ENCODE measurements around the gene METTL15.
A peak's percentile ranks its signal among the peaks of the same experiment; 100 is the strongest.
"Not testable (repeated sequence)": the region's sequence is repeated elsewhere in the genome, so short reads cannot be mapped to it uniquely, and the experiment has no call there.

The METTL15 gene

DNA sequence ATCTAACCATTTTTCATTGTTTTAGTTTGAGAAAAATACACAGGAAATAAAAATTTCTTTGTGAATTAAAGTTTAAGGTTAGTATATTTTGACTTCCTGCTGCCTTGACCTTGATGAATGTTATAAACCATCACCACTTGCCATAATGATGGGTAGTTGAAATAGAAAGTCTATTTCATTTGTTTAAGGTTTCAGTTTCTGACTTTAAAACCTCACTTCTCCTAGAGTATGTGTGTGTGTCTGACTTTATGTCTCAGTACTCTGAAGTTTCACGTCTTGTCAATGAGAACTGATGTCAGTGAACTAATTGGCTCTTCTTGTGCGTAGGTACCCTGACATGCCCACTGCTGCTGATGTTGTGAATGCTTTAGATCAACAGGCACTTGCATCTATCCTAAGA is 188.2 kb downstream of the METTL15 start:
- DNase-seq (ENCODE audit: low read depth): no peak
- Histone ChIP-seq H3K9me3 (ENCODE audit: control insufficient read depth, low read length) (no peaks in the 10 kb centered on the region), H3K27me3 (replicated peaks; ENCODE audit: control insufficient read depth, insufficient read depth, low read length) (no peaks in the 10 kb centered on the region), H3K4me1 (ENCODE audit: control insufficient read depth, insufficient read depth, low read length) (no peaks in the 10 kb centered on the region), H3K4me3 (ENCODE audit: low read length) (no peak overlapping the region), H3K9ac (ENCODE audit: low read length) (no peak overlapping the region), H3K36me3 (ENCODE audit: control insufficient read depth, insufficient read depth, low read length, severe bottlenecking) (peaks cover 16% of the 10 kb centered on the region)

DNA sequence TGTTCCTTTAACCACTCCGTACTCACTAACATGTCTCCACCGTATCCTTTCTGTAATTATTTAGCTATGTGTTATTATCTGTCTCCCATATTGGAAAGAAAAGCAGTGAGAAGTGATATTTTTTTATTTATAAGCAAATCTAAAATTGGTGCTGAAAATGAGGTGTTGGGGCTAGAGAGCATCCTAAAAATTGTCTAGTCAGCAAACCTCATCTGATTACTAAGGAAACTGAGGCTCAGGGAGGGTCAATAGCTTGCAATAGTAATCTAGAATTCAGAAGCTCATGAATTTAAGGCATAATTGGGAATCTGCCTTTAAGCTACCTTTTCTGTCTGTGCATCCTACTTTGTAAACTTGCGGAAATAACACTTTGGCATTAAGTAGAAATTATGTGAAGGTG is 190.0 kb downstream of the METTL15 start:
- no peak for DNase-seq (ENCODE audit: low read depth)
- no peaks in the 10 kb centered on the region for H3K4me1 ChIP-seq (ENCODE audit: control insufficient read depth, insufficient read depth, low read length)
- peaks cover 16% of the 10 kb centered on the region for H3K36me3 ChIP-seq (ENCODE audit: control insufficient read depth, insufficient read depth, low read length, severe bottlenecking)
- H3K4me3 ChIP-seq (ENCODE audit: low read length): no peak overlapping the region
- no peaks in the 10 kb centered on the region for H3K27me3 ChIP-seq (replicated peaks; ENCODE audit: control insufficient read depth, insufficient read depth, low read length)
- H3K9ac ChIP-seq (ENCODE audit: low read length): no peak overlapping the region
- no peaks in the 10 kb centered on the region for H3K9me3 ChIP-seq (ENCODE audit: control insufficient read depth, low read length)

DNA sequence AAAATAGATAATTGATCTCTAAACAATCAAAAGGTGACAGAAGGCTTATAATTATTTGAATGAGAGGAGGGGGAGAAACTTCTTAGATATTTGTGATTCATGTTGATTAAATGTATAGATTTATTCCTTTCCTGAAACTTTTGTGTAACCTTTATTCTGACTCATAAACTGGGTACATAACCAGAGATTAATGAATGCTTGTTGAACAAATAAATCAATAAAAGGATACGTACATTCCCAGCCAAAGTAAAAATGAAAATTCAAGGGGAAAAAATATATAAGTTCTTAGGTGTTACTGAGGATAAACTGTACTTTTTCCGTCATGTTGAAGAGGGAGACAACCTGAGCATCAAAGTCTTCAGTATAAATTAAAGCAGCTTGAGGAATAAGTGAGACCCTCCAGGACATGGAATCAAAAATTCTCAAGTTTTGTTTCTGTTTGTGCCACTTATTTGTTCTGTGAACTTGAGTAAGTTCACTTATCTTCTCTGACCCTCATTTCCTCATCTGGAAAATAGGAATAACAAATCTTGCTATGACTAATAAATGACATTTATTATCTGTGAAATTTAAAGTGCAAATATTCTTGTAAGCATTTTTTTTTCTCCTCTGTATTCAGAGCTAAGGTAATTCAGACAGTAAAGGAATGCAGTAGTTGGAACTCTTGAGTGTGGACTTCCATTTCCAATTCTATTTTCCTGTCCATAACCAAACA is 195.4 kb downstream of the METTL15 start:
- no peak for DNase-seq (ENCODE audit: low read depth)
- Histone ChIP-seq H3K4me1 (ENCODE audit: control insufficient read depth, insufficient read depth, low read length) (peaks cover 5% of the 10 kb centered on the region), H3K36me3 (ENCODE audit: control insufficient read depth, insufficient read depth, low read length, severe bottlenecking) (peaks cover 12% of the 10 kb centered on the region), H3K27me3 (replicated peaks; ENCODE audit: control insufficient read depth, insufficient read depth, low read length) (no peaks in the 10 kb centered on the region), H3K9ac (ENCODE audit: low read length) (no peak overlapping the region), H3K9me3 (ENCODE audit: control insufficient read depth, low read length) (no peaks in the 10 kb centered on the region), H3K4me3 (ENCODE audit: low read length) (no peak overlapping the region)

DNA sequence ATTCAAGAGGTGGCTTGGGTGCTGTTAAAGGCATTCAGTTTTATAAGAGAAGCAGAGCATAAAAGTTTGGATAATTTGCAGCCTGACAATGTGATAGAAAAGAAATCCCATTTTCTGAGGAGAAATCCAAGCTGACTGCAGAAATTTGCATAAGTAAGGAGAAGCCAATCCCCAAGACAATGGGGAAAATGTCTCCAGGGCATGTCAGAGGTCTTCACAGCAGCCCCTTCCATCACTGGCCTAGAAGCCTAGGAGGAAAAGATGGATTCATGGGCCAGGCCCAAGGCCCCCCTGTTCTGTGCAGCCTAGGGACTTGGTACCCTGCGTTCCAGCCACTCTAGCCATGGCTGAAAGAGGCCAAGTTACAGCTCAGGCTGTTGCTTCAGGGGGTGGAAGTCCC is 207.3 kb downstream of the METTL15 start:
- Histone ChIP-seq H3K36me3 (ENCODE audit: control insufficient read depth, insufficient read depth, low read length, severe bottlenecking) (peaks cover 7% of the 10 kb centered on the region), H3K9me3 (ENCODE audit: control insufficient read depth, low read length) (no peaks in the 10 kb centered on the region), H3K27me3 (replicated peaks; ENCODE audit: control insufficient read depth, insufficient read depth, low read length) (no peaks in the 10 kb centered on the region), H3K4me3 (ENCODE audit: low read length) (no peak overlapping the region), H3K4me1 (ENCODE audit: control insufficient read depth, insufficient read depth, low read length) (no peaks in the 10 kb centered on the region), H3K9ac (ENCODE audit: low read length) (no peak overlapping the region)
- DNase-seq (ENCODE audit: low read depth): no peak

DNA sequence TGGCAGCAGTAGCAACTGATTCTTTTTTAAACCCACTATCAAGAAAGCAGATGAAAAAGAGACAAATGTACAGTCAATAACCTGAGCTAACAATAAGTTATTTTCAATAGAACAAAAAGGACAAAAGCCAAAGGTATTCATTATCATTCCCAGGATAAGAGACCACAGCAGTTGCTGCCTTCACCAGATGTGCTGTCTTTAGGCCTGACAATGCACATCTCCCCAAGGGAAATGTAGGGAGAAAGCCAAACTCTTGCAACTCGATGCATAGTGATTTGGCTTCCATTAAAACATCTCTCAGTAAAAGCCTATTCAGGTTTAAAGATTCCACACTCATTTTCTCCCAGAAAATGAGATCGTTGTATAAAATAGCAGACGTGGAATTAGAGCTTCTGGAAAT is 210.7 kb downstream of the METTL15 start:
- Histone ChIP-seq H3K36me3 (ENCODE audit: control insufficient read depth, insufficient read depth, low read length, severe bottlenecking) (peaks cover 7% of the 10 kb centered on the region), H3K4me1 (ENCODE audit: control insufficient read depth, insufficient read depth, low read length) (no peaks in the 10 kb centered on the region), H3K4me3 (ENCODE audit: low read length) (no peak overlapping the region), H3K9me3 (ENCODE audit: control insufficient read depth, low read length) (no peaks in the 10 kb centered on the region), H3K9ac (ENCODE audit: low read length) (no peak overlapping the region), H3K27me3 (replicated peaks; ENCODE audit: control insufficient read depth, insufficient read depth, low read length) (no peaks in the 10 kb centered on the region)
- no peak for DNase-seq (ENCODE audit: low read depth)

DNA sequence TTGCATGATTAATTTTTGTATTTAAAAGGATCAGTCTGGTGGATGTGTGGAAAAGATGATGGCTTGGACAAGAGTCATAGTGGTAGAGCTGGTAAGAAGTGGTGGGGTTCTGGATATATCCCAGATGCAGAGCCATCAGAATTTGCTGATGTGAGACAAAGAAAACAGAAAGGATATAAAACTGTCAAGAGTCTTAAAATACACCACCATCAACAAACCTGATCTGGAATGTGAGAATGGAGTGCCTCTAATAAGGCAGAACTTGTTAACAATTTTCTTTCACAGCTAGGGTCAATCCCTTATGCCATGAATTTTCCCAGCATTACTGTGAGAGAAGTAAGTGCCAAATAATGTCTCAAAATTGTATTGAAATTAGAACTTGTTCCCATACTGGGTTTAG is 215.4 kb downstream of the METTL15 start:
- Histone ChIP-seq H3K4me1 (ENCODE audit: control insufficient read depth, insufficient read depth, low read length) (no peaks in the 10 kb centered on the region), H3K4me3 (ENCODE audit: low read length) (no peak overlapping the region), H3K9me3 (ENCODE audit: control insufficient read depth, low read length) (no peaks in the 10 kb centered on the region), H3K9ac (ENCODE audit: low read length) (no peak overlapping the region), H3K27me3 (replicated peaks; ENCODE audit: control insufficient read depth, insufficient read depth, low read length) (no peaks in the 10 kb centered on the region), H3K36me3 (ENCODE audit: control insufficient read depth, insufficient read depth, low read length, severe bottlenecking) (peaks cover 5% of the 10 kb centered on the region)
- DNase-seq (ENCODE audit: low read depth): no peak

DNA sequence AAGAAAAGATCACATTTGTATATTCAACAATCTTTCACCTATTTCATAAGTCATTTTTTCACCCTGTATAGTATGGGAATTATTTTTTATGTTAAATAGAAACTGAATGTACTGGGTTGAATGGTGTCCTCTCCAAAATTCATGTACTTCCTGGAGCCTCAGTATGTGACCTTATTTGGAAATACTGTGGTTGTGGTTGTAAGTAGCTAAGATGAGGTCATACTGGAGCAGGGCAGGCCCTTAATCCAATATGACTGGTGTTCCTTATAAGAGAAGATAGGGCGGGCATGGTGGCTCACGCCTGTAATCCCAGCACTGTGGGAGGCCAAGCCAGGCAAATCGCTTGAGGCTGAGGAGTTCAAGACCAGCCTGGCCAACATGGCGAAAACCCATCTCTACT is 224.2 kb downstream of the METTL15 start:
- not testable (repeated sequence) for H3K4me3 ChIP-seq (ENCODE audit: low read length); H3K36me3 ChIP-seq (ENCODE audit: control insufficient read depth, insufficient read depth, low read length, severe bottlenecking); H3K27me3 ChIP-seq (replicated peaks; ENCODE audit: control insufficient read depth, insufficient read depth, low read length); H3K4me1 ChIP-seq (ENCODE audit: control insufficient read depth, insufficient read depth, low read length); DNase-seq (ENCODE audit: low read depth); H3K9me3 ChIP-seq (ENCODE audit: control insufficient read depth, low read length); H3K9ac ChIP-seq (ENCODE audit: low read length)

DNA sequence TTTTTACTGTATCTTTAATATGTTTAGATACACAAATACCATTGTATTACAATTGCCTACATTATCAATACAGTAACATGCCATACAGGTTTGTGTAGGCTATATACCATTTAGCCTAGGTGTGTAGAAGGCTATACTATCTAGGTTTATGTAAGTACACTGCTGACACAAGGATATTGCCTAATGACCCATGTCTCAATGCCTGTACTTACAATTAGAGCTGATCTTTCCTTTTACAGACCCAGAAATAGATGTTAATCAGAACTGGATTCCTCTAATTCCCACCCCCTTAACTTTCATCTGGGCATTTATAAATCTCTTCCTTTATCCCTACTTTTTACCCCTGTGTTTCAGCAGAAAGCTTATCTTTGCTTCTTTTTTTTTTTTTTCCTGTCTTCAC is 229.5 kb downstream of the METTL15 start:
- Histone ChIP-seq H3K9me3 (ENCODE audit: control insufficient read depth, low read length) (peaks cover 18% of the 10 kb centered on the region), H3K36me3 (ENCODE audit: control insufficient read depth, insufficient read depth, low read length, severe bottlenecking) (no peaks in the 10 kb centered on the region), H3K27me3 (replicated peaks; ENCODE audit: control insufficient read depth, insufficient read depth, low read length) (no peaks in the 10 kb centered on the region), H3K9ac (ENCODE audit: low read length) (no peak overlapping the region), H3K4me1 (ENCODE audit: control insufficient read depth, insufficient read depth, low read length) (peaks cover 1% of the 10 kb centered on the region), H3K4me3 (ENCODE audit: low read length) (no peak overlapping the region)
- DNase-seq (ENCODE audit: low read depth): no peak

DNA sequence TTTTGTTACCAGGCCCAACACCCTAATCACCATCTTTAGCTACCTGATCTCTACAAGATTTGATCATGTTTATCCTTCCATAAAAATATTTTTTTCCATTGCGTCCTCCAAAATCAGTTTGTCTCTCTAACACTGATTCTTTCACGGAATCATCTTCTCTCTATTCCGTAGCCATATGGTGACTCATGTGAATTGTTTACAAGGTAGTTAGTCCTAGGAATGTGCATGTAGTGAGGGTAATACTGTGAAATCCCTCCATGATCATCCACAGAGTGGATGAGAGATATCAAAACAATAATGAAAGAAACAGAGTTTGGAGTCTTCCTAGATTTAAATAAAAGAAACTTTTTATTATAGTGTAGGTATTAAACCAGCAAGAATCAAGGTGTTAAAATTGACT is 230.2 kb downstream of the METTL15 start:
- Histone ChIP-seq H3K9ac (ENCODE audit: low read length) (no peak overlapping the region), H3K4me3 (ENCODE audit: low read length) (no peak overlapping the region), H3K36me3 (ENCODE audit: control insufficient read depth, insufficient read depth, low read length, severe bottlenecking) (no peaks in the 10 kb centered on the region), H3K27me3 (replicated peaks; ENCODE audit: control insufficient read depth, insufficient read depth, low read length) (no peaks in the 10 kb centered on the region), H3K9me3 (ENCODE audit: control insufficient read depth, low read length) (peaks cover 18% of the 10 kb centered on the region), H3K4me1 (ENCODE audit: control insufficient read depth, insufficient read depth, low read length) (peaks cover 7% of the 10 kb centered on the region)
- DNase-seq (ENCODE audit: low read depth): no peak

DNA sequence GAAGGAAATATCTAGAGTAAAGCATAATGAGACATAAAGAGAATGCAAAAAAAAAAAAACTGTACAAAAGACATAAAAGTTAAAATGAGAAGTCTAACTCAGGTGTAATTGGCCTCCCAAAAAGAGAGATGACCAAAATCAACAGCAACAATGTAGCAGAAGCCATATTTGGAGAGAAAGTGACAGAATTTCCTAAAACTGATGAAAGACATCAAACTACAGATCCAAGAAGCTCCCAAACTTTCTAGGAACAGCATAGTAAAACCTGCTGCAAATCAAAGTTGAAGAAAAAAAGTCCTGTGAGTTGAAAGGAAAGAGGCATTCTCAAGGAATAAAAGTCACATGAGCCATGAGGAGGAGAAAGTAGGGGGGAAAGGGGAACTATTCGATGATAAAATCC is 231.3 kb downstream of the METTL15 start:
- Histone ChIP-seq H3K27me3 (replicated peaks; ENCODE audit: control insufficient read depth, insufficient read depth, low read length) (no peaks in the 10 kb centered on the region), H3K9ac (ENCODE audit: low read length) (no peak overlapping the region), H3K9me3 (ENCODE audit: control insufficient read depth, low read length) (peaks cover 18% of the 10 kb centered on the region), H3K36me3 (ENCODE audit: control insufficient read depth, insufficient read depth, low read length, severe bottlenecking) (no peaks in the 10 kb centered on the region), H3K4me1 (ENCODE audit: control insufficient read depth, insufficient read depth, low read length) (peaks cover 10% of the 10 kb centered on the region), H3K4me3 (ENCODE audit: low read length) (peak overlapping the region; percentile 46)
- no peak for DNase-seq (ENCODE audit: low read depth)

DNA sequence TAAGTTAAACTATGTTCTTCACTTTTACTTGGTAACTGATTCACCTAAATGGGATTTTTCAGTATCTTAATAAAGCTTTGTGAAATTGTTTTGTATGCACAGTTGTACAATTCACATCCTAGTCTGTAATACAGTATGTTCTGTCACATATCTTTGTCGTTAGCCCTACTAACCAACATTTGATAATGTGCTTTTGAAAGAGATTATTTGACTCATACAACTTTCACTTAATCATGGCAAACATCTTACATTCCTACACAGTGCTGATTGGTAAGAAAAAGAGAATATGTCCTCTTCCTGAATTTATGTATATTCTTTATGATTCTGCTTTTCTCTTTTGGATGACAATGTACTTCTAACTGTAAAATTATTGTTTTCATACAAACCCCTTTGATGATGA is 234.5 kb downstream of the METTL15 start:
- Histone ChIP-seq H3K4me1 (ENCODE audit: control insufficient read depth, insufficient read depth, low read length) (peaks cover 10% of the 10 kb centered on the region), H3K9me3 (ENCODE audit: control insufficient read depth, low read length) (peaks cover 18% of the 10 kb centered on the region), H3K27me3 (replicated peaks; ENCODE audit: control insufficient read depth, insufficient read depth, low read length) (no peaks in the 10 kb centered on the region), H3K9ac (ENCODE audit: low read length) (no peak overlapping the region), H3K4me3 (ENCODE audit: low read length) (no peak overlapping the region), H3K36me3 (ENCODE audit: control insufficient read depth, insufficient read depth, low read length, severe bottlenecking) (no peaks in the 10 kb centered on the region)
- peak; percentile 29 for DNase-seq (ENCODE audit: low read depth)

Measured in adipocyte (in vitro differentiated cells).